ENCODE data around the gene CNNM3. TPM values are rescaled to one million over a fixed set of nuclear protein-coding genes. Genes with fewer than 3 reads are reported as not detected.

Gene CNNM3
- total RNA-seq, 2 donors from 2014 or later = 29.7 to 29.8 TPM

DNA sequence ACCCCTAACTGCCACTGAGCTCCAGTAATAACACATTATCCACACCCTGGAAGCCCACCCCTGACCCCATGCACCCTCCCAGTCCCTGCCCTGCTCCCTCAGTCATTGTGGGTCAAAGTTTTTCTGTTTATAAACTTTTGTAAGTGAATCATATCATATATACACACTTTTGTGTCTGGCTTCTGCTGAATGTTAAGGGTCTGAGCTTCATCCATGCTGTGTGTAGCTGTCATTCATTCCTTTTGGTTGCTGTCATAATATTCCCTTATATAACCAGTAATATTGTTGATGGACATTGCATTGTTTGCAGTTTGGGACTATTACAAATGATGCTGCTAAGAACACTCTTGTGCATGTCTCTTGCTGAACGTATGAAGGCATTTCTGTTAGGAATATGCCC is 40.9 kb upstream of the CNNM3 start:
- Histone ChIP-seq H3K4me1 (replicated peaks) (peaks cover 3% of the 10 kb centered on the region), H3K36me3 (no peaks in the 10 kb centered on the region), H3K9me3 (no peaks in the 10 kb centered on the region), H3K27me3 (replicated peaks; ENCODE audit: insufficient read depth) (no peaks in the 10 kb centered on the region), H3K4me3 (no peak overlapping the region), H3K27ac (no peak overlapping the region)
- no peak for DNase-seq (ENCODE audit: low spot score)
- WGBS = 43% methylated on average over 1 of the region's 1 CpG
- TF ChIP-seq, protein P1, sequence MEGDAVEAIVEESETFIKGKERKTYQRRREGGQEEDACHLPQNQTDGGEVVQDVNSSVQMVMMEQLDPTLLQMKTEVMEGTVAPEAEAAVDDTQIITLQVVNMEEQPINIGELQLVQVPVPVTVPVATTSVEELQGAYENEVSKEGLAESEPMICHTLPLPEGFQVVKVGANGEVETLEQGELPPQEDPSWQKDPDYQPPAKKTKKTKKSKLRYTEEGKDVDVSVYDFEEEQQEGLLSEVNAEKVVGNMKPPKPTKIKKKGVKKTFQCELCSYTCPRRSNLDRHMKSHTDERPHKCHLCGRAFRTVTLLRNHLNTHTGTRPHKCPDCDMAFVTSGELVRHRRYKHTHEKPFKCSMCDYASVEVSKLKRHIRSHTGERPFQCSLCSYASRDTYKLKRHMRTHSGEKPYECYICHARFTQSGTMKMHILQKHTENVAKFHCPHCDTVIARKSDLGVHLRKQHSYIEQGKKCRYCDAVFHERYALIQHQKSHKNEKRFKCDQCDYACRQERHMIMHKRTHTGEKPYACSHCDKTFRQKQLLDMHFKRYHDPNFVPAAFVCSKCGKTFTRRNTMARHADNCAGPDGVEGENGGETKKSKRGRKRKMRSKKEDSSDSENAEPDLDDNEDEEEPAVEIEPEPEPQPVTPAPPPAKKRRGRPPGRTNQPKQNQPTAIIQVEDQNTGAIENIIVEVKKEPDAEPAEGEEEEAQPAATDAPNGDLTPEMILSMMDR (IDR thresholded peaks at IDR 0.05) = no peak
- TF ChIP-seq POLR2A (IDR thresholded peaks at IDR 0.05) = no peak
- TF ChIP-seq POLR2AphosphoS5 (IDR thresholded peaks at IDR 0.05) = no peak
- intact Hi-C loops (cut with DNase I) = no loop called here

DNA sequence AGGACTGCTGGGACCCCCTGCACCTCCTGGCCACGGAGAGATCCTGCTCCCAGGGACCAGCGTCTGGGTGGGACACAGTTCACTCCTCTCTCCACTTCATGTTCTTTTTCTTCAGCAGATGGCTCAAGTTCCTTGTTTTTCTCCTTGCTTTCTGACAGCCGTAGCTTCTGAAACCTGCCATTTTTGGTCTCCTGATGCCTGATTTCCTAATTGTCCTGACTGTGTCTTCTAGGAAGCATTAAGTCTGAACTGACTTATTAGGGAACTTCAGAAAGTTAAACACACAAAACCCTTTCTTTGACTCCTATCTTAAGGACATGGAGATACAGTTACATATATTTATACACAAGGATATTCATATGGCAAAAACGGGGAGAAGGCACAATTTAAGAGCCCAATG is 32.7 kb upstream of the CNNM3 start:
- Histone ChIP-seq H3K36me3 (no peaks in the 10 kb centered on the region), H3K27ac (no peak overlapping the region), H3K4me3 (no peak overlapping the region), H3K27me3 (replicated peaks; ENCODE audit: insufficient read depth) (no peaks in the 10 kb centered on the region), H3K4me1 (replicated peaks) (no peaks in the 10 kb centered on the region), H3K9me3 (no peaks in the 10 kb centered on the region)
- DNase-seq (ENCODE audit: low spot score) = no peak
- no peak for TF ChIP-seq POLR2AphosphoS5 (IDR thresholded peaks at IDR 0.05)
- TF ChIP-seq POLR2A (IDR thresholded peaks at IDR 0.05) = no peak
- TF ChIP-seq, protein P1 (IDR thresholded peaks at IDR 0.05) = no peak
- intact Hi-C loops (cut with DNase I) = no loop called here
- WGBS = 89% methylated on average over 4 of the region's 4 CpGs

DNA sequence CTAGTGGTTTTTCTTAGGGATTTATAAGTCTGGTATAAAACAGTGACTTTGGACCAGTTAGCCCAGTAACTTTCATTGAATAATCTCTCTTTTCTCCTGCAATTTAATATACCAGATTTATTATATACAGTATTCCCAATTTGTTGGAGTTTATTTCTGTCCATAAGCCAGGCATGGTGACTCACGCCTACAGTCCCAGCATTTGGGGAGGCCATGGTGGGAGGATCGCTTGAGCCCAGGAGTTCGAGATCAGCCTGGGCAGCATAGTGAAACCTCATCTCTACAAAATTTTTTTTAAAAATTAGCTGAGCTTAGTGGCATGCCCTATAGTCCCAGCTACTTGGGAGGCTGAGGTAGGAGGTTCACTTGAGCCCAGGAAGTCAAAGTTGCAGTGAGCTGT is 28.7 kb upstream of the CNNM3 start:
- TF ChIP-seq POLR2AphosphoS5 (IDR thresholded peaks at IDR 0.05) (no peak), POLR2A (IDR thresholded peaks at IDR 0.05) (no peak)
- TF ChIP-seq, protein P1 (IDR thresholded peaks at IDR 0.05) = no peak
- WGBS = 96% methylated on average over 3 of the region's 3 CpGs
- DNase-seq (ENCODE audit: low spot score) = no peak
- Histone ChIP-seq H3K27ac (no peak overlapping the region), H3K4me3 (no peak overlapping the region), H3K9me3 (no peaks in the 10 kb centered on the region), H3K27me3 (replicated peaks; ENCODE audit: insufficient read depth) (no peaks in the 10 kb centered on the region), H3K4me1 (replicated peaks) (no peaks in the 10 kb centered on the region), H3K36me3 (no peaks in the 10 kb centered on the region)
- intact Hi-C loops (cut with DNase I) = no loop called here

DNA sequence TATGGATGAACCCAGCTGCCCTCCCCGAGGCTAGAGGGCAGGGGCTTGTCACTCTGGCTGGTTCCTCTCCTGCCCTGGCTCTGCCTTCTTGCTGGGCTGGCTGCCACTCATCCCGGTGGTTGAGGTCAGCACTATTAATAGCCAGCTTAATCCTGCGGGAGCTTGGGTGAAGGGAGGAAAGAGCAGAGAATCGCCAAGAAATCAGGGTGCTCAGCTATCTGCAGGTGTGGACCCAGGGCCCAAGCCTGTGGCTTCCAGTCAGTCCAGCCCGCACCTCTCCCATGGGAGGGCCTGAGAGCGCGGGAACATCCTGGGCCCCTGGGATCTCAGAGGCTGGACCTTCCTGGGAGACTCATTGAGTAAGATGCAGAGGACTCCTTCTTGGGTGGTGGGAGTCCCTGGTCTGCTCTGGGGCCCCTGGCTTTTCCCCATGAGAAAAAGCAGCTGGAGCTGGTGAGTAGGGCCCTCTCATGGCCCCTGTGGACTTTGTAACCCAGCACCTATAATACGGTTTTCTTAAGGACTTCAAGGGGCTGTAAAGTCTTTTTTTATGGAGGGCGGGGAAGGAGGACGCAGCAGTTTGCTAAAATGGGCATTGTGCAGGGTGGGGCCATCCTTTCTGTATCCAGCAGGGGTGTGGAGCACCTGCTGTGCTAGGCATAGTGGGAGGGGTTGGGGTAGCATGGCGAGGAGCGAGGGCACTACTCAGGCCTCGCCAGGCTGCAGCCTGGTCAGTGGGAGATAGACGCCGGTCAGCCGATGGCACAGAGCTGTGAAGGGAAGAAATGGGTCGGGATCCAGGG is 27.4 kb upstream of the CNNM3 start:
- Histone ChIP-seq H3K27me3 (replicated peaks; ENCODE audit: insufficient read depth) (no peaks in the 10 kb centered on the region), H3K9me3 (no peaks in the 10 kb centered on the region), H3K4me3 (no peak overlapping the region), H3K4me1 (replicated peaks) (no peaks in the 10 kb centered on the region), H3K36me3 (no peaks in the 10 kb centered on the region), H3K27ac (no peak overlapping the region)
- TF ChIP-seq, protein P1 (IDR thresholded peaks at IDR 0.05) = no peak
- no peak for TF ChIP-seq POLR2A (IDR thresholded peaks at IDR 0.05)
- no peak for TF ChIP-seq POLR2AphosphoS5 (IDR thresholded peaks at IDR 0.05)
- intact Hi-C loops (cut with DNase I) = no loop called here
- WGBS = 64% methylated on average over 17 of the region's 17 CpGs
- no peak for DNase-seq (ENCODE audit: low spot score)

DNA sequence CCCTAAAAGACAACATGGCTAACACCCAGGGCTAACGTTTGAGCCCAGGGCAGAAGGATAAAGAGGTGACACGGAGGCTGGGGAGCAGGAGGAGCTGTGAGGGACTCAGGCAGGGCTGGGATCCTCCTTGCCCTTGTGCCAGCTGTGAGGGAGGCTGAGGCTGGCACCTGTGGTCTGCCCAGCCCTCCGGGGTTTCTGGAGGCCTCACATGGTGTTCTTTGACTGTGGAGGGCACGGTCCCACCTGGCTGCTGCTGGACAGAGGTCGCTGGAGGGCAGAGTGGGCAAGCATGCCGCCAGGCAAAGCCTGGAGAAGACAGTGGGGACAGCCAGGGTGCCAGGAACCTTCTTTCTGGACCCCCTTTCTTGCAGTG is 26.8 kb upstream of the CNNM3 start:
- intact Hi-C loops (cut with DNase I) = no loop called here
- no peak overlapping the region for H3K4me3 ChIP-seq
- no peak overlapping the region for H3K27ac ChIP-seq
- H3K27me3 ChIP-seq (replicated peaks; ENCODE audit: insufficient read depth) = no peaks in the 10 kb centered on the region
- no peak for TF ChIP-seq POLR2AphosphoS5 (IDR thresholded peaks at IDR 0.05)
- TF ChIP-seq, protein P1 (IDR thresholded peaks at IDR 0.05) = no peak
- TF ChIP-seq POLR2A (IDR thresholded peaks at IDR 0.05) = no peak
- DNase-seq (ENCODE audit: low spot score) = no peak
- WGBS = 77% methylated on average over 6 of the region's 6 CpGs
- H3K9me3 ChIP-seq = no peaks in the 10 kb centered on the region
- no peaks in the 10 kb centered on the region for H3K36me3 ChIP-seq
- no peaks in the 10 kb centered on the region for H3K4me1 ChIP-seq (replicated peaks)

Data from prostate gland (tissue), 2 donors.